Measurements from ENCODE around the gene CCND3. TPM values are rescaled to one million over a fixed set of nuclear protein-coding genes. Genes with fewer than 3 reads are reported as not detected.

Gene CCND3
- total and polyA plus RNA-seq, 2 of the 13 experiments (the other 11 are each of a cell fraction or from before 2014, with no cell fraction given): 4.3 to 7.2 TPM

DNA sequence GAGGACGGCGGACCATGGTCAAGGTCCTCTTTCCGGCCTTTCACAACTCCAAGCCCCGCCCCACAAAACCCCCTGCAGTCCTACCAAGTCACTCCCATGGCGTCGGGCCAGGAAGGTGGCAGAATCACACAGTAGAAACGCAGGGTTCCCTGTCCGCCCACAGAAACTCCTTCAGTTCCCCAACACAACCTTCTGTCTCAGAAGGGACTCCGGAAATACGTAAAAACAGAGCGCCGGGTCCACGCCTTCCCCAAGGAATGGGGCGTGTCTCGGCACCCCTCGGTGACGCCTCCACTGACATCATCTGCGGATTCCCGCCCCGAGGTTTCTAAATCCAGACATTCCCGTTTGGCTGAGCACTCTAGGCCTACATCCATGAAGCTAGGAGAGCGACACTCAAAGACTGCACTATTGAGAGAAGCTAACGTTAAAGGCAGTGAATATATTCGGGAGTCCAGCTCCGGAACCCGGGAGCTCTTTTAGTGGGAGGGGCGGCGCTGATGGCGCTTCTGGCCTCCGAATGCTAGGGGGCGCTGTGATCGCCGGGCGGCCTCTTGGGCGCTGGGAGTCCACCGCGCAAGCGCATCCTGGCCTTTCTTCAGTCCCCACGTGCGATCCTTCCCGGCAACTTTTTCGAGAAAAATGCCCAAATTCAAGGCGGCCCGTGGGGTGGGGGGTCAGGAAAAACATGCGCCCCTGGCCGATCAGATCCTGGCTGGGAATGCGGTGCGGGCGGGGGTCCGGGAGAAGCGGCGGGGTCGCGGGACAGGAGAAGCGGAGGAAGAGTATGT is 20.5 kb downstream of the CCND3 start, which contains the start of the genes BYSL and MED20 (continued):
- TF ChIP-seq, protein P1, sequence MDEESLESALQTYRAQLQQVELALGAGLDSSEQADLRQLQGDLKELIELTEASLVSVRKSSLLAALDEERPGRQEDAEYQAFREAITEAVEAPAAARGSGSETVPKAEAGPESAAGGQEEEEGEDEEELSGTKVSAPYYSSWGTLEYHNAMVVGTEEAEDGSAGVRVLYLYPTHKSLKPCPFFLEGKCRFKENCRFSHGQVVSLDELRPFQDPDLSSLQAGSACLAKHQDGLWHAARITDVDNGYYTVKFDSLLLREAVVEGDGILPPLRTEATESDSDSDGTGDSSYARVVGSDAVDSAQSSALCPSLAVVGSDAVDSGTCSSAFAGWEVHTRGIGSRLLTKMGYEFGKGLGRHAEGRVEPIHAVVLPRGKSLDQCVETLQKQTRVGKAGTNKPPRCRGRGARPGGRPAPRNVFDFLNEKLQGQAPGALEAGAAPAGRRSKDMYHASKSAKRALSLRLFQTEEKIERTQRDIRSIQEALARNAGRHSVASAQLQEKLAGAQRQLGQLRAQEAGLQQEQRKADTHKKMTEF (CRISPR knock-in tag; IDR thresholded peaks at IDR 0.05): peak; percentile 96
- TF ChIP-seq HMGXB4 (CRISPR knock-in tag; IDR thresholded peaks at IDR 0.05; ENCODE audit: borderline replicate concordance in 1 of 2, low read depth in 1 of 2) (peak; percentile 95 to 99), ARNTL (CRISPR knock-in tag; IDR thresholded peaks at IDR 0.05) (peak; percentile 65), RNF2 (conservative IDR thresholded peaks at IDR 0.05; ENCODE audit: low read depth) (peak; percentile 68), ZNF746 (CRISPR knock-in tag; IDR thresholded peaks at IDR 0.05) (no peak), ZNF550 (CRISPR knock-in tag; IDR thresholded peaks at IDR 0.05; ENCODE audit: borderline replicate concordance) (peak; percentile 84; the same call in 1 of the 2 replicates), SCMH1 (CRISPR knock-in tag; IDR thresholded peaks at IDR 0.05; ENCODE audit: borderline replicate concordance) (no peak), ZNF766 (CRISPR knock-in tag; IDR thresholded peaks at IDR 0.05; ENCODE audit: borderline replicate concordance) (peak; percentile 74; the same call in 1 of the 2 replicates), FOXM1 (CRISPR knock-in tag; IDR thresholded peaks at IDR 0.05) (no peak), JDP2 (CRISPR knock-in tag; IDR thresholded peaks at IDR 0.05; ENCODE audit: borderline replicate concordance) (no peak; the same call in 1 of the 2 replicates), ZBTB2 (CRISPR knock-in tag; IDR thresholded peaks at IDR 0.05; ENCODE audit: low read depth) (no peak), HNRNPLL (IDR thresholded peaks at IDR 0.05; ENCODE audit: low read depth, low read length, poor library complexity, severe bottlenecking) (peak; percentile 83), ATRX (CRISPR knock-in tag; IDR thresholded peaks at IDR 0.05; ENCODE audit: borderline replicate concordance) (no peak), ZNF17 (CRISPR knock-in tag; IDR thresholded peaks at IDR 0.05) (no peak), MLX (CRISPR knock-in tag; IDR thresholded peaks at IDR 0.05) (no peak), ZNF569 (CRISPR knock-in tag; IDR thresholded peaks at IDR 0.05; ENCODE audit: borderline replicate concordance) (no peak), HDAC1 (CRISPR knock-in tag; IDR thresholded peaks at IDR 0.05) (peak; percentile 97), NR2F2 (IDR thresholded peaks at IDR 0.05; ENCODE audit: borderline replicate concordance, low read depth) (no peak), HOXA9 (CRISPR knock-in tag; IDR thresholded peaks at IDR 0.05; ENCODE audit: borderline replicate concordance) (no peak), ZFP90 (CRISPR knock-in tag; IDR thresholded peaks at IDR 0.05; ENCODE audit: borderline replicate concordance) (peak; percentile 77; the same call in 1 of the 2 replicates), ZNF121 (CRISPR knock-in tag; IDR thresholded peaks at IDR 0.05) (0 out of 2 replicates have a peak, but pooled peaks have one; percentile 46), ZNF572 (CRISPR knock-in tag; IDR thresholded peaks at IDR 0.05) (peak; percentile 96; the same call in 1 of the 2 replicates), POLR2AphosphoS5 (IDR thresholded peaks at IDR 0.05; ENCODE audit: low read depth, low read length) (peak; percentile 89)
- TF ChIP-seq, protein P2, sequence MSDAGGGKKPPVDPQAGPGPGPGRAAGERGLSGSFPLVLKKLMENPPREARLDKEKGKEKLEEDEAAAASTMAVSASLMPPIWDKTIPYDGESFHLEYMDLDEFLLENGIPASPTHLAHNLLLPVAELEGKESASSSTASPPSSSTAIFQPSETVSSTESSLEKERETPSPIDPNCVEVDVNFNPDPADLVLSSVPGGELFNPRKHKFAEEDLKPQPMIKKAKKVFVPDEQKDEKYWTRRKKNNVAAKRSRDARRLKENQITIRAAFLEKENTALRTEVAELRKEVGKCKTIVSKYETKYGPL (CRISPR knock-in tag; IDR thresholded peaks at IDR 0.05): peak; percentile 29; the same call in 1 of the 2 replicates
